Camera-type eye (tissue), 1 donor: Measurements from ENCODE around the gene C5. TPM values are rescaled to one million over a fixed set of nuclear protein-coding genes. Genes with fewer than 3 reads are reported as not detected.

Source experiments
- total RNA-seq: library from RNA; depleted of rRNA; stranded (reverse); fragments of >200 nt; gene quantifications from one replicate; pipeline ENCODE4 v1.2.3, GENCODE V29; 2014

Gene C5
- 10.0 TPM for total RNA-seq

GRCh38 chr9:121050128-121050988 is at the start of gene C5:
Gene C5 (minus strand): TSS chr9:121050275. CDS start chr9:121050246, 29 bp downstream.

GRCh38 chr9:121074370-121075250 is 24.5 kb upstream of the C5 start, which contains the start of gene CNTRL:
Gene CNTRL (plus strand): TSS chr9:121074955. CDS start chr9:121088327, 13,372 bp downstream.

GRCh38 chr9:120926397-120926928 is 123.6 kb downstream of the C5 start, which contains the start of gene TRAF1:
Gene TRAF1 (minus strand): TSS chr9:120926796. CDS start chr9:120926075, 721 bp downstream.

Other genes starting within 250 kb of the C5 start
- 36.7 TPM for gene PSMD5, start 207.4 kb downstream of the C5 start, total RNA-seq
- gene PHF19, start 173.1 kb downstream of the C5 start, total RNA-seq, result 34.6 TPM
- 6.2 TPM for gene TRAF1, start 123.5 kb downstream of the C5 start, total RNA-seq
- 38.8 TPM for gene CNTRL, start 24.7 kb upstream of the C5 start, total RNA-seq
- 63.3 TPM for gene RAB14, start 151.6 kb upstream of the C5 start, total RNA-seq
- gene GSN, start 217.9 kb upstream of the C5 start, total RNA-seq, result 437 TPM